Suprapubic skin (tissue), 4 donors: ENCODE data around the gene YKT6.

ENCODE experiments used
- CTCF ChIP-seq, 2 donors: fragments of 200-600 bp in 1 of 2; fragments of 450-650 bp in 1 of 2; sonication (generic) in 1 of 2; IDR thresholded peaks; one replicate each; pipeline ENCODE4 v1.5.1; 2016 to 2019; ENCODE audit warnings: antibody characterized with exemption in 2 of 2, mild to moderate bottlenecking in 1 of 2, moderate library complexity in 1 of 2
- POLR2A ChIP-seq, 2 donors: fragments of 450-650 bp; IDR thresholded peaks; one replicate each; pipeline ENCODE4 v1.6.1; 2017; ENCODE audit warnings: antibody characterized with exemption in 2 of 2, mild to moderate bottlenecking in 2 of 2, moderate library complexity in 2 of 2
- POLR2AphosphoS5 ChIP-seq, 3 donors: sonication (generic); formaldehyde crosslinking; IDR thresholded peaks; one replicate each; pipeline ENCODE4 v1.6.1; 2017; ENCODE audit warnings: antibody characterized with exemption in 3 of 3

GRCh38 chr7:44172803-44173424 lies 27.9 kb upstream of the YKT6 start:
- no peak for TF ChIP-seq CTCF (IDR thresholded peaks at IDR 0.05)
- no peak for TF ChIP-seq POLR2A (IDR thresholded peaks at IDR 0.05)
- TF ChIP-seq POLR2AphosphoS5 (IDR thresholded peaks at IDR 0.05) = no peak
